Umbilical cord (tissue), 2 donors: ENCODE results near the gene CARD6. TPM values are rescaled to one million over a fixed set of nuclear protein-coding genes. Genes with fewer than 3 reads are reported as not detected.
A peak's percentile ranks its signal among the peaks of the same experiment; 100 is the strongest.
"Not testable (repeated sequence)": the region's sequence is repeated elsewhere in the genome, so short reads cannot be mapped to it uniquely, and the experiment has no call there.

Experiments used
- DNase-seq: peaks from one replicate; pipeline ENCODE4 v3.0.0-alpha.2; 2015; ENCODE audit warnings: low spot score
- total RNA-seq: library from RNA; depleted of rRNA; stranded (reverse); fragments of >200 nt; gene quantifications from one replicate; pipeline ENCODE4 v1.2.3, GENCODE V29; 2014; ENCODE audit warnings: low replicate concordance; ENCODE audit not compliant: insufficient read depth

CARD6 gene
- total RNA-seq, 1 donor from 2014 or later = 5.1 TPM

DNA sequence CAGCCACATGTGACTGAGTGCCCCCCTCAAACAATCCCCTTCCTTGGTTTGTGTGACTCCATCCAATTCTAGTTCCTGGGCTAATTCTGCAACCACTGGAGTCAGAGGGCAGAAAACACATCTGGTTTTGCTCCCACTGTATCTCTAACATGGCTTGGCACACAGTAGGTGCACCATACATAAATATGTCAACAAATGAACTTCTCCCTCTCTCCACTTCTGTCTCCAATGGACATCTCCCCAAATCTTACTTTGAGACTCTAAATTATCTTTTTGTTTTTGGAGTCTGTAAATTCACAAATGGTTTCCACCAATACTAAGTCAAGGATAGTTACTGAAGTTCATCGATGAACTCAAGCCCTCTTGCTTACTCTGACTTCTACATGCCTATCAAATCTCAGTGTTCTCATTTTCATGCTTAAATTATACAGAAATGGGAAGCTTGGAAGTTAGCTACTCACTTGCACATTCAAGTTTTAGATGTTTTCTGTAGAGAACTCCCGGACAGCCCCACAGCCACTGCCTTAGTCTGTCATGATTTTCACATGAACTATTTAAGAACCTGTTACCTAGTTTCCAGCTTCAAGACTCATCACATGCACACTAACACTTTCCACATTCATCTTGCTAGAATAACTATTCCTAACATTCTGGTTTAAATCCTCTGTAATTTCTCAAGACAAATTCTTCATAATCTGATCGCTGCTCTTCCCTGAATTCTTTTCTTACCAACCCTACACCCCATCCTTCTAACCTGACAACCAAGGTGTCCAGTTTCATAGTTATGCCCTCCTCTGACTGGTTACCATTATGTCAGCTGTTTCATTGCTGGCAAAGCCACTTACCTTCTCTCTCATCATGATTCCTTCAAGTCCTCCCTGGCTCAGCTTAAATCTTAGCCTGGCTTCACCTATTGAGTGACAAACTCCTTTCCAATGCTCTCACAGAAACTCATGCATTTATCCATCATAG is 12.2 kb upstream of the CARD6 start:
- no peak for DNase-seq

DNA sequence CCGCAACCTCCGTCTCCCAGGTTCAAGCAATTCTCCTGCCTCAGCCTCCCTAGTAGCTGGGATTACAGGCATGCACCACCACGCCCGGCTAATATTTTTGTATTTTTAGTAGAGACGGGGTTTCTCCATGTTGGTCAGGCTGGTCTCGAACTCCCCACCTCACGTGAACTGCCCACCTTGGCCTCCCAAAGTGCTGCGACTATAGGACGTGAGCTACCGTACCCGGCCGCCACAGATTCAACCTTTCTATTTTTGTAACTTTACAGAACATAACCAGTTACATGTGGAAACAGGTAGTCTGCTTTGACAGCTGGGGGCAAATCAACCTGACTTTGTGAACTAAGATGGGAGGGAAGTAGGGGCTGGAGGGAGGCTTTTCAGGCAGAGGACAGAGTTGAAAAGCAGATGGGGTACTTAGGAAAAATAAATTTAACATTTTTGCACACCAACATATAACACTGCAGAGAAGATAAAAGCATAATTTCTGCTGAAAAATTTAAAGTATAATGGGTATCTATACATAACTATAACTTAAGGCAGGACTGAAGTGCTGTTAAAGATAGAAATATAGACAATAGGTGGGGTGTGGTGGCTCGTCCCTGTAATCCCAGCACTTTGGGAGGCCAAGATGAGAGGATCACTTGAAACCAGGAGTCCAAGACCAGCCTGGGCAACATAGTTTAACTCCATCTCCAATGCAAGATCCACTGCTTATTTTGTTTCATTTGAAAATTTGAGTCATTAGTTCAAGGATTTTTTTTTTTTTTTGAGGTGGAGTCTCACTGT is 11.2 kb upstream of the CARD6 start:
- DNase-seq = no peak

DNA sequence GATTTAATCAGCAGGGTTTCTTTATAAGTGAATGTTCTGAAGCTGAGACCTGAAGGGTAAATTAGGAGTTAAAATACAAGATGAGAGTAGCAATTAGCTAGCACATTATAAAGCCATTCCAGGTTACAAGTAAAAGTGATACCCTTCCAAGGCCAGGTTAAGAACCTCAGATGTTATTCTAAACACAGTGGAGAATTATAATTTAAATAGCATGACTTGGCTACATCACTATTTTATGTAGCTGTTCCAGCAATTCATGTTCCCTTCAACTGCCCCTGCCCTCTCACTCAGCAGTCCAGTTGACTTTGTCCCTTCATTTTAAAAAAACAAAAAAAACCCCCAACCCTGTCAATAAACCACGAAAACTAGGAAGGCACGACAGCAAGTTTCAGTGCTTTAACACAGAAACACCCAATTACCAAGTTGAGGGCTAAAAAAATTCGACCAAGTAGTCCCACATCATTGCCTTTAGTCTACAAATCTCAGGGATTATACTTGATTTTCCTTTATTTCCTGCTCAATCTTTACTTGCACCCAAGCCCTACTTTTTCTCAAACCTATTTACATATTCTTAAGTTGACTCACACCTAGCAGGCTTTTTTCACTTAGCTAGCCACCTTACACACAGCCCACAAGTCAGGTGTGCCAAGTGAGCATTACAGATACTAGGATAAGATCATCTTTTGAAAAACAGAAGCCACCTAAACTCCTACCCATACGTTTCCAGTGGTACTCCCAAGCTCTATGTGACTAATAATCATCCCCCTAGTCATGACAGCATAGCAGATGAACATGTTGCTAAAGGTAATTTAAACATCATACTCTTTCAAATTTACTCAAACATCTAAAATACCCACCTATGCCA is 9.6 kb upstream of the CARD6 start:
- DNase-seq = no peak

DNA sequence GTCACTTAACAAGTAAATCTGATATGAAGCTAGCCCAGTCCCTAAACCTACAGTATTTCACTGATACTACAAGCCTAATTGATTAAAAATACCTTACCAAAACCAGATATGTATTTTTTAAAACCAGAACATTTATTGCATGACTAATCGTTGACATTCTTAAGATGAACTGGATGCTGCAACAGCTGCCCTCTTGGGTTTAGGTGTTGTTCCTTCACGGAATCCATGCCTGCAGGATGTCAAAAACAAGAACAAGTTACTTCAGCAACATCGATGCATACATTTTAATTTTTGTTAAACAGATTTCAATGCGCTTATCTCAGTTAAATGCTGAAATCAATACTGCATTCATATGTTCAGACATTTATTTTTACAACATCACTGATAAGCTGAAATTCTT is 8.8 kb upstream of the CARD6 start:
- no peak for DNase-seq

DNA sequence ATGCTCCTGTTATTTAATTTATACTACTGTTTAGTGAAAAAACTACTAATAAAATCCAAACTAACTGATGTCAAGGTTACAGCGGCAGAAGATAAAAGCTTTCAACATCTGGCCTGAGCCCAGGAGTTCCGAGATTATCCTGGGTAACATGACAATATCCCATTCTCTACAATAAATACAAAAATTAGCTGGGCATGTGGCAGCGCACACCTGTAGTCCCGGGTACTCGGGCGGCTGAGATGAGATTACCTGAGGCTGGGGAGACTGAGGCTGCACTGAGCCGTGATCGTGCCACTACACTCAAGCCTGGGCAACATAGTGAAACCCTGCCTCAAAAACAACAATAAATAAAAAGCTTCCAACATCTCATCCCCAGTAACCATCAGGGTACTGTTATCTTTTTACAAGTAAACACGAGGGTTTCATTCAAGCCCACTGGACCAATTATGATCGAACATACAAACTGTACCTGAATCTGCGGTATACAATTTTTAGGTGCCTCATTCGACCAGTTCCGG is 7.4 kb upstream of the CARD6 start:
- no peak for DNase-seq

DNA sequence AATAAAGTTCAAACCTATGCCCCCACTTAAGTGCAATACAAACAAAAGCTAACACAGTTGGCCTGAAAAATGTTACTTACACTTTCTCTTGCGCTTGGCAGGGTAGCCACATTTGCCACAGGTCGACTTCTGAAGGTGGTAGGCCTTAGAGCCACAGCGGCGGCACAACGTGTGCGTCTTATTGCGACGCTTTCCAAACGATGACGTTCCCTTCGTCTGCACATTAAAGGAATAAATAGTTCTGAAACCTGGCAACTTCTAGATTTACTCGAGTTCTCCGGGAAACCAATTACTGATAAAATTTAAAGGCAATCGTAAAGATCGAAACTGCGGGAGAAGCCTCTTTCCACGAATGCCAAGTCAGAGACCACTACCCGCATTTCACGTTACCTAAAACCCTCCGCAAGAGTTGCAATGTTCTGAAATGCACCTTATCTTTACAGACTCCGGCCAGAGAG is 6.7 kb upstream of the CARD6 start:
- peak; percentile 29 for DNase-seq

DNA sequence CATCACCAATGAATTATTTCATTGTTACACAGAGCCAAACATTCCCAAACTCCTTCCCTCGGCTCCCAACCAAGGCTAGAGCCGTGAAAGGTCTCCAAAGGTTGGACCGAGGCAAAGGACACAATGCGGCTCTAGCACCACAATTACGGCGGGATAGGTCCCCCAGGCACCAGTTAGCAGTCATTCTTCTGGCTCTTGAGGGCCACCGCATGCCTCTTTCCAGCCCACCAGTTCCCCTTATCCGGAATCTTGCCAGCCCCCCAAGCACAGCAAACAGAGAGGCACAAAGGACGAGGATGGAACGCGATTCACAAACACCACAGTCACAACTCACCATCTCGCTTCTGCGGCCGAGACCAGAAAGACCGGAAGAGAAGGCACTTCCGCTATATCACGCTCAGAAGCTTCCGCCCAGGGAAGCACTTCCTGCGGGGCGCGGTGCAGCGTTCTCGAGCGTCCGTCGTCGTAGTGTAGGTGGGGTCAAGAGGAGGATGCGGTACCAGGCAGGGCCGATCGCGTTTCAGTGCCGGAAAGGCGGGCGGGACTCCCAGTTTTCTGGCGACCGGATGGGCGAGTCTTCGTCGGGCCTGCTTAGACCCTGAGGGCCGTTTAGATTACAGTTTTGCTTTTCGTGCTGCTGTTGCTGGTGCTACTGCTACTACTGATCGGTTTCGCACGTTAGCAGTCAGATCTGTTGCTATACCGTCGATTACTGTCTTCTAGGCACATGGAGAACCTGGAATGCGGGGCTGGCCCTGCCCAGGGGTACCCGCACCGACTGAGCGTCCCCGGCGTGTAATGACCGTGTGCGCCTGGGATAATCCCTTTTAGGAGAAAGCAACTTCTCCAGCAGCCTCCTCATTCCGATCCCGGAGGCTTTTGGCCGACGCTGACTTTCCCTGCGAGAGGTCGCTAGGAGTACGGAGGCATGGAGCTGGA is 6.0 kb upstream of the CARD6 start, which contains the start of gene RPL37:
TSS of gene RPL37 (minus strand) at position 374 of the 939 bp plus-strand sequence. CDS start at position 337, 37 bp downstream.
- peak; percentile 98 for DNase-seq

DNA sequence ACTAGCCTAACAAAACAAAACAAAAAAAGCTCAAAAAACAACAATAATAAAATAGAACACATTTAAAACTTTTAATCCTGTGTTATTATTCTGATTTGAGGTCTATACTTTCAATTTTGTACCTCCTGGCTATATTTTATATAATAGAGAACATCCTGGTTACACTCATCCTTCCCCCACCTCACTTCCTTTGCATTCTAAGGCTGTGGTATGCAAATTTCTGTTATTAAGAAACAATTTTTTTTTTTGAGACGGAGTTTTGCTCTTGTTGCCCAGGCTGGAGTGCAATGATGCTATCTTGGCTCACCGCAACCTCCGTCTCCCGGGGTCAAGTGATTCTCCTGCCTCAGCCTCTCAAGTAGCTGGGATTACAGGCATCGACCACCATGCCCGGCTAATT is 3.1 kb upstream of the CARD6 start:
- DNase-seq = no peak

DNA sequence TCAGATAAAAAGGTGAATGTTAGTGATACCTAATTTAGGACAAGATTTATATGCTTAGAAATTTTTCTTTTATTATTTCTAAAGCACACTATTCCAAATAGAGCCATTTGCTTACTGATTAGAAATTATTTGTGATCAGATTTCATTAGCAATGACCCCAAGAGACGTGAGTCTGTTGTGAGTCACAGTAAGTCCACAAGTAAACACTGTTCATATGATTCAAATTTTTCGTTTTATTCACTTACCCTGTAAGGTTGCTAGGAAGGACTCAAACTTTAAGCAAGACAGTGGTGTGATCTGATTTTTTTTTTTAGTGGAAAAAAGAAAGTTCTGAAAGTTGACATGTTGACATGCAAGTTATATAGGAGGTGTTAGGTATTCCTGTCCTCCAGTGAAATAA is 1.2 kb downstream of the CARD6 start:
- DNase-seq = no peak

DNA sequence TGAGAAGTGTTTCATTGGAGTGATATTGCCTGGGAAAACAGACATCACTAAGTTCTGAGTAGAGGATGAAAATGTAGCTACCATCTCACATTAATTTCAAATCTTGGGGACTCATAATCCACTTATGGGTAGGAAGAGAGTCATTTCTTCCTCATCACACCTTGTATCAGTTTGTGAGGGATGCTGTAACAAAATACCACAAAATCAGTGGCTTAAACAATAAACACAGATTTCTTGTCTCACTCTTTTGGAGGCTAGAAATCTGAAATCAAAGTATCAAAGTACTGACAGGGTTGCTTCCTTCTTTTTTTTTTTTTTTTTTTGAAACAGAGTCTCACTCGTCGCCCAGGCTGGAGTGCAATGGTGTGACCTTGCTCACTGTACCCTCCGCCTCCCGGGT is 3.4 kb downstream of the CARD6 start:
- no peak for DNase-seq

DNA sequence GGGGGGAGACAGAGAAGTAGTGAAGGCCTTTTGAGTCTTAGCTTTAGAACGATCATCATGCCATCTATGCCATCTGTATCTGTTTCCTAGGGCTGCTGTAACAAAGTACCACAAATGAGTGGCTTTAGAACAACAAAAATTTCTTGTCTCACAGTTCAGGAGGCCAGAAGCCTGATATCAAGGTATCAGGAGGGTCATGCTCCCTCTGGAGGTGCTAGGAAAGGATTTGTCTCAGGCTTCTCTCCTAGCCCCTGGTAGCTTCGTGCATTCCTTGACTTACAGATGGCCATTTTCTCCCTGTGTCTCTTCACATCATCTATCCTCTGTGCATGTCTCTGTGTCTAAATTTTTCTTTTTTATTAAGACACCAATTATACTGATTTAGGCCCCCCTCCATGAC is 5.2 kb downstream of the CARD6 start:
- DNase-seq = no peak

DNA sequence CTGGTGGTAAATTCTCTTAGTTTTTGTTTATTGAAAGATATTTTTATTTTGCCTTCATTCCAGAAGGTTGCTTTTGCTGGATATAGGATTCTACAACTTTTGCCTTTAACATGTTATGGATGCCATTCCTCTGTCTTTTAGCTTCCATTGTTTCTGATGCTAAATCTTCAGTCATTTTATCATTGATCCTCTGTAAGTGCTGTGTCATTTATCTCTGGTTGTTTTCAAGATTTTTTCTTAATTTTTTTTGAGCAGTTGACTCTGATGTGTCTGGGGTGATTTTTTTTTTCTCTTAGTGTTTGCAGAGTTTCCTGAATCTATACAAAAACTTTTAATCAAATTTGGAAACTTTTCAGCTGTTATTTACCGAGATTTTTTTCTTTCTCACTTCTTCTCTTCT is 6.4 kb downstream of the CARD6 start:
- no peak for DNase-seq

DNA sequence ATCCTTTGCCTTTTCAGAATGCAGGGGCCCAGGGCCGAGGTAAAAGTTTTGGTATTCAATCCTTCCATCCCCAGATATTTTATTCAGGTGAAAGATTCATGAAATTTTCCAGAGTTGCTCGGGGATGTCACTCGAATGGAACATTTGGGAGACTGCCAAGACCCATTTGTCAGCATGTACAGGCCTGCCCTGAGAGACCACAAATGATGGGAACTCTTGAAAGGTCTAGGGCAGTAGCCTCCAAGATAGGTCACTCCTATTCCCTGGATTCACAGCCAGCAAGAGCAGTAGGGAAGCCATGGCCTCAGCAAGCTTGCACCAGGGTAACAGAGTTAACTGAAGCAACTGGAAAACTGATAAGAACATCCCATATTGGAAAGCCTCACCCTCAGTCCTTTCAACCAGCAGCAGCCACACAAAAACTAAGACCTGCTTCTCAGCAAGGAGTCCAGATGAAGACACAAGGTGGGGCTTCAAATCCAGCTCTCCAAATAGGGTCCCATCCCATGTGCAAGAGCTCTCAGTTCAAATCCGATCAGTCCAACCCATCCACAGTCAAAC is 12.5 kb downstream of the CARD6 start:
- no peak for DNase-seq

DNA sequence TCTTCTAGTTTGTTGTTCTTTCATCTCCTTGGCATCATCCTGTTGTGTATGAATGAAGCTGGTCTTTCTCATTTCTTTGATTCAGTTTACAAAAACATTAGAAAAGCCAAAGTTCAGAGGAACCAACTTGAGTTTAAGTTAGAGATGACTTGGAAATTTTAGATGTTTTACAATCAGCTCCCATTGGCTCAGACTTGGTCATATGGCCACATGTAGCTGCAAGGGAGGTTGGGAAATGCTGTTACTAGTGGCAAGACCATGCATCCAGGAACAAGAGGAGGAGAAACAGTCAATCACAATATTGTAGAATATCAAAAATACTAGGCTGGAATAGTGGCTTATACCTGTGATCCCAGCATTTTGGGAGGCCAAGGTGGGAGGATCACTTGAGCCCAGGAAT is 19.5 kb downstream of the CARD6 start:
- no peak for DNase-seq

DNA sequence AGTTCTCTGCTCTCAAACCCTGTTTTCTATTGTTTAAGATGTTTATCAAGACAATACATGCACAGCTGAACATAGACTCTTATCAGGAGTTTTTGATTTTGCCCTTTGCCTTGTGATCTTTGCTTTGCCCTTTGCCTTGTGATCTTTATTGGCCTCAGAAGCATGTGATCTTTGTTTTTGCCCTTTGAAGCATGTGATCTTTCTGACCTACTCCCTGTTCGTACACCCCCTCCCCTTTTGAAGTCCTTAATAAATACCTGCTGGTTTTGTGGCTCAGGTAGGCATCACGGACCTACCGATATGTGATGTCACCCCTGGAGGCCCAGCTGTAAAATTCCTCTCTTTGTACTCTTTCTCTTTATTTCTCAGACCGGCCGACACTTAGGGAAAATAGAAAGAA is 23.8 kb downstream of the CARD6 start:
- DNase-seq = not testable (repeated sequence)

DNA sequence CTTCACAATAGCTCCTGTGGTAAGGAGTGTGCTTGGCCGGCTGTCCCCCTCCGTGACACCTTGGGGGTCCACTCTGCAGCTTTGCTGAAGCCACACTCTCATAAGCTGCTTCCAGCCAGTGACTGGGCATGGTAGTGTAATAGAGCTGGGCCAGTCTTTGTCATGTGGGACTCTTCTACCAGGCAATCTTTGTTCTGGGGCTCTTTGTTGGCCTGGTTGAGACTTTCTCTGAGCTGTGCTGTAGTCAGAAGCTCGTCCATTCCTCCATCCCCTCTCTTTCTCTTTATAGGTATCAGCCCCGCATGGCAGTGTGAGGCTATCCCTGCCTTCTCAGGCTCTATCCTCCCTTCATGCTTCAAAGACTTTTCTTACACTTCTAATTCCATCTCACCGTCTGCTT is 25.7 kb downstream of the CARD6 start:
- no peak for DNase-seq

DNA sequence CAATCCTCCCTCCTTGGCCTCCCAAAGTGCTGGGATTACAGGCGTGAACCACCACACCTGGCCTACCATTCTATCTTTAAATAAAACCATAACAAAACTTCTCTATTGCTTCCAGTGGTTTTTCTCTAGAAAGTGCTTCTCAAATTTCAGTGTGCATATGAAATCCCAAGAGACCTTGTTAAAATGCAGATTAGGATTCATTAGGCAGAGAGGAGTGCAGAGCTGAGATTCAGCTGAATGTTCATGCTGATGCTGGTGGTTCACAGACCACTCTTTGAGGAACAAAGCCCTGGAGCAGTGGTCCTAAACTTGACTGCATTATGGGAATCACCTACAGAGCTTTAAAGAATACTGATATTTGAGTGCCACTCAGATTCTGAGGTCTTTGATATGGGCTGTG is 28.2 kb downstream of the CARD6 start:
- DNase-seq = no peak

DNA sequence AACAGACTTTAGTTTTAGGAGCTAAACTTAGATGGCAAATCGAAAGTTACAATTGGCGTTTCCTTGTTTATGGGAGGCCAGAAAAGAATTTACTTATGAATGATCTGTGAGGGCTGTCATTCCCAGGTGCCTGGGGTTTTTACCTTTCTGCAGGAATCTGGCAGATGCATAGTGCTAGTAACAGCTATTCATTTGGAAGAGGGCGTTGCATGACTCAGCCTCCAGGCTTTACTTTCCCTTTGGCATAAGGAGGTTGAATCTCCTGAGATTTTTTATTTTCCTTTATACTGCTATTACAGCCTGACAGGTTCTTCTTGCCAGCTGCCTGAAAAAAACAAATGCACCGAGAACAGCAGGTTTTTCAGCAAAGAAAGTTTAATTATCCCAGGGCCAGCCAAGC is 30.0 kb downstream of the CARD6 start:
- no peak for DNase-seq

DNA sequence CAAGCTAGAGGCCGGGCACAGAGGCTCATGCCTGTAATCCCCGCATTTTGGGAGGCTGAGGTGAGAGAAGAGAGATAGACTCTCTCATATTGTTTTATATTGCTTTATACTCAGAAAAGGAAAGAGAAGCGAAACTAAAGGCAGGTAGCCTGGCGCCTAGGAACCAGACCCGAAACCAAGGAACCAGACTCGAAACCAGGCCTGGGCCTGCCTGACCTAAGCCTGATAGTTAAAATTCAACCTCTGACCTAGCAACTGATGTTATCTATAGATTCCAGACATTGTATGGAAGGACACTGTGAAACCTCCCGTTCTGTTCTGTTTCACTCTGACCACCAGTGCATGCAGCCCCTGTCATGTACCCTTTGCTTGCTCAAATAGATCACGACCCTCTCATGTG is 31.1 kb downstream of the CARD6 start:
- DNase-seq = not testable (repeated sequence)
